ENCODE data around the gene ARHGEF4.
"Not testable (repeated sequence)": the region's sequence is repeated elsewhere in the genome, so short reads cannot be mapped to it uniquely, and the experiment has no call there.

ARHGEF4 gene

DNA sequence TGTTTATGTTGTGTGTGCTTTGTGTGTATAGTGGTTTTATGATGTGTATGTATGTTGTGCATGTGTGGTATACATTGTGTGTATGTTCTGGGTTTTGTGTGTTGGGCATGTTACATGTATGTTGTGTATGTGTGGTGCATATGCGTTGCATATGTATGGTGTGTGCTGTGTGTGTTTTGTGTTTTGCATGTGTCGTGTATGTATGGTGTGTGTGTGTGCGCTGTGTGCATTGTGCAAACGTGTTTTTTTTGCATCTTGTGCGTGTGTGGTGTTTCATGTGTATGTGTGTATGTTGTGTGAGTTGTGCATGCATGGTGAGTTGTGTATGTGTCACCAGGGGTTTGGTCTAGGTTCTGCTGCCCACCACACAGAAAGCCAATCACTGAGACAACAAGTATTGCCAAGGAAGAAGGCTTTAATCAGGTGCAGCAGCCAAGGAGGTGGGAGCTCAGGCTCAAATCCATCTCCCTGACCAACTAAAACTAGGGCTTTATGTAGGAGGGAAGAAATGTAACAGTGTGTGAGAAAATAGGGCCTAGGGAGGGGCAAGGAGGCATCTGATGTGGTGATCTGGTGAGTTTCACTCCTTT lies 140.8 kb downstream of the ARHGEF4 start:
- no peak for DNase-seq (ENCODE audit: low read depth)

DNA sequence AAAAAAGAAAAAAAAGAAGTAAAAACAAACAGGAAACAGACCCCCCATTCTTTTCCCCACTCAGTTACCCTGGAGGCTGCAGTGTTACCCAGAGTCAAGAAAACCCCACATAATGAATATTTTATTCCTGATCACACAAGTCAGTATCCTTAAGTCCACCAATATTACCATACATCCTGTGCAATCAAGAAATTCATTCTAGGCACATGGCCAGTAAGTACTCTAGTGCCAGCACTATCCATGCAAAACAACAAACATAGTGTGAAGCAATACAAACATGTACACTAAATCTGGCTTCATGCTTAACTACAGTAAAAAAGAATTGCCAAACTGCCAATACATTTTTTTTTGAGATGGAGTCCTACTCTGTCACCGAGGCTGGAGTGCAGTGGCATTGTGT lies 145.0 kb downstream of the ARHGEF4 start:
- no peak for DNase-seq (ENCODE audit: low read depth)

DNA sequence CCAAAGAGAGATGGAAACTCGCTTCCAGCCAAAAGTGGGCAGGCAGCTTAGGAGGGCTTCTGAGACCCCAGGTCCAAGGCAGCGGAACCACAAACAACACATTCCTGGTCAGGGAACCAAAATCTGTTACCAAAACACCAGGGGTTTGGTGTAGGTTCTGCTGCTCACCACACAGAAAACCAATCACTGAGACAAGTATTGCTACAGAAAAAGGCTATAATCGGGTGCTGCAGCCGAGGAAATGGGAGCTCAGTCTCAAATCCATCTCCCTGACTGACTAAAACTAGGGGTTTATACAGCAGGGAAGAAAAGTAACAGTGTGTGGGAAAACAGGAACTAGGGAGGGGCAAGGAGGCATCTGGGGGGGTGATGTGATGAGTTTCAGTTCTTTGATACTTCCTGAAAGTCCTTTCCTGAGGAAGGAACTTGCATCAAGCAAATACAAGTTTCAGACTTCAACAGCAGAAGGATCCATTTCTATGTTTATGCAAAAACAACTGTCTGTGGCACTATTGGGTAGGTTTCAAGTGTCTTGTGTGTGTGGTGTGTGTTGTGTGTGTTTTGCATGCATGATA lies 148.6 kb downstream of the ARHGEF4 start:
- DNase-seq (ENCODE audit: low read depth): no peak

DNA sequence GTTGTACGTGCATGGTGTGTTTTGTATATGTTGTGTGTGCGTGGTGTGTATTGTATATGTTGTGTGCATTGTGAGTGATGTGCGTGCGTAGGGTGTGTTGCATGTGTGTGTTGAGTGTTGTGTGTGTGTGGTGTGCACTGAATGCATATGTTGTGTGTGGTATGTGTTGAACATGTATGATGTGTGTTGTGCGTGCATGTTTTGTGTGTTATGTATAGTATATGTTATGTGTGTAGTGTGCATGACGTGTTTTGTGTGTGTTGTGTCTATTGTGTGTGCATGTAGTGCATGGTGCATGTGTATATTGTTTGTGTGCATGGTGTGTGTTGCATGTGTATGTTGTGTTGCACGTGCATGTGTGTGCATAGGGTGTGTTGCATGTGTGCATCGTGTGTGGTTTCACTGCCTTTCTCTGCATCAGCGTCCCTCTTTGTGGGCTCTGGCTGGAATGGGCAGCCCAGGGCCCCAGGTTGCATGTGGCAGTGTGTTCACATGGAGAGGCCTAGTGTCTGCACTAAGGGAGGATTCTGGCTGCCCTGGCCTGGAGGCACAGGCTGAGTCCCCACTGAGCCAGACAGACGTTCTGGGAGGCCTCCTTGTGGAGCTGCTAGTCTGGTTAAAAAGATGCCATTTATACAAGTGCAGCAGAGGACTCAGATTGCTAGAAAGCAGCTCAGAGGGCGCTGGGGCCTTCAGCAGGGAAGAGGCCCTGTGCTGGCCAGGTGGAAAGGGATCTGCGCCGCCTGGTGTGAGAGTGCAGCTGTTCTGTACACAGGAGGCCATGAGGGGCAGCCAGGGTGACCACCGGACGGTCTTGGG lies 149.3 kb downstream of the ARHGEF4 start:
- DNase-seq (ENCODE audit: low read depth): no peak

DNA sequence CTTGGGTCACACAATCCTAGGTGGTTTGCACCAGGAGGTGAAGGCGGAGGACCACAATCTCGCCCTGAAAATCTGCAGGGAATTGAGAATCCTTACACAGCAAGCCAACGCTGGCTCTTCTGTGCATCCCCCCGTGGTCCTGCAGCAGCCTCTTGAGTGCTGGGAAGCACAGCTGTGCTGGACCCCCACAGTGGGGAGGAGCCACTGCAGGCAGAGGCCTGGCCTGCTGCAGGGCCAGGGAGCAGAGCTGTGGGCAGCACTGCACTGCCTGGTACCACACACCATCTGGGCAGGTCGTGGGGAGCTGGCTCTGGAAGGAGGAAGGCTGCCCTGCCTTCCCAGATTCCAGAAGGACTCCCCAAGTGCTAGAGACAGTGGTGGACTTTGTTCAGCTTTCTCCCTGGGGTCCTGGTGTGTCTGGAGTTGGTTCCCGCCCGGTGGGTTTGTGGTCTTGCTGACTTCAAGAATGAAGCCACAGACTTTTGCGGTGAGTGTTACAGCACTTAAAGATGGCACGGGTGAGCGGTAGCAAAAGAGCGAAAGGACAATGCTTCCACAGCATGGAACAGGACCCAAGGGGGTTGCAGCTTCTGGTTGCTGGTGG lies 150.3 kb downstream of the ARHGEF4 start:
- no peak for DNase-seq (ENCODE audit: low read depth)

DNA sequence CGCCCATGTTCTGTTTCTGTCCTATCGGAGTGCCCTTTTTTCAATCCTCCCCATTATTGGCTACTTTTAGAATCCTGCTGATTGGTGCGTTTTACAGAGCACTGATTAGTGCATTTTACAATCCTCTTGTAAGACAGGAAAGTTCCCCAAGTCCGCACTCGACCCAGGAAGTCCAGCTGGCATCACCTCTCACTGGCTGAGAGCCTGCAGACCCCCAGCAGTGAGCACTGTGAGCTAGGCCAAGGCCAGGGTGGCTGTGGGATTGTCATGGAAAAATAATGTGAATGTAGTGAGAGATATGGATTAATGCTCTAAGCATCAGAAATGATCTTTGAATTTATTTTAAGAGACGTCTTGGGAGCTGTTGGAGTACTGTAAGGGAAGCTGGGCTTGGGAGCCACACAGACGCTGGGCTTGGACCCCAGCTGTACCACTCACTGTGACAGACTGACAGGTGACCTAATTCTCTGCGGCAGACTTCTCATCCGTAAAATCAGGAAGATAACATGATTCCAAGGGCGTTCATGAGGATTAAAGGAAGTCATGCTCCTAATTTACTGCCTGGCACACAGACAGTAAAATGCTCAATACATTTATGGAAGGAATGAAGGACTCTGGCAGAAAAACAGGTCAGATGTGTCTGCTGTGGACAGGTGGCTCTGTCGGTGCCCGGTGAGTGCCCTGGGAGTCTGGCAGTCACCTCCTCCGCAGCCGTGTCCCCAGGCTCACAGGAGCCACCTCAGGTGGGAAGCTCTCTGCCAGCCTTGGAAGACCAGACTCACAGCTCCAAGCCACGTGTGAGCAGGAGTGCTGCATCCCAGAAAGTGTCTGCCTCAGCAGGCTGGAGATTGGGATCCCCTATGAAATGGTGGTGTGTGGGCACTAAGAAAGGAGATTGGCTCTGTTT lies 151.1 kb downstream of the ARHGEF4 start:
- no peak for DNase-seq (ENCODE audit: low read depth)

DNA sequence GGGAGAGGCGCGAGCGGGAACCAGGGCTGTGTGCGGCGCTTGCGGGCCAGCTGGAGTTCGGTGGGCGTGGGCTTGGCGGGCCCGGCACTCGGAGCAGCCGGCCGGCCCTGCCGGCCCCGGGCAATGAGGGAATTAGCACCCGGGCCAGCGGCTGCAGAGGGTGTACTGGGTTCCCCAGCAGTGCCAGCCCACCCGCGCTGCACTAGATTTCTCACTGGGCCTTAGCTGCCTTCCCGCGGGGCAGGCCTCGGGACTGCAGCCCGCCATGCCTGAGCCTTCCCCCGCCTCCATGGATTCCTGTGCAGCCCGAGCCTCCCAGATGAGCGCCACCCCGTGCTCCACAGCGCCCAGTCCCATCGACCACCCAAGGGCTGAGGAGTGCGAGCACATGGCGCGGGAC lies 154.7 kb downstream of the ARHGEF4 start:
- not testable (repeated sequence) for DNase-seq (ENCODE audit: low read depth)

DNA sequence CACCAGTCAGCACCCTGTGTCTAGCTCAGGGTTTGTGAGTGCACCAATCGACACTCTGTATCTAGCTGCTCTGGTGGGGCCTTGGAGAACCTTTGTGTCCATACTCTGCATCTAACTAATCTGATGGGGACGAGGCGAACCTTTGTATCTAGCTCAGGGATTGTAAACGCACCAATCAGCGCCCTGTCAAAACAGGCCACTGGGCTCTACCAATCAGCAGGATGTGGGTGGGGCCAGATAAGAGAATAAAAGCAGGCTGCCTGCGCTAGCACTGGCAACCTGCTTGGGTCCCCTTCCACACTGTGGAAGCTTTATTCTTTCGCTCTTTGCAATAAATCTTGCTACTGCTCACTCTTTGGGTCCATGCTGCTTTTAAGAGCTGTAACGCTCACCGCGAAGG lies 155.3 kb downstream of the ARHGEF4 start:
- DNase-seq (ENCODE audit: low read depth): not testable (repeated sequence)

DNA sequence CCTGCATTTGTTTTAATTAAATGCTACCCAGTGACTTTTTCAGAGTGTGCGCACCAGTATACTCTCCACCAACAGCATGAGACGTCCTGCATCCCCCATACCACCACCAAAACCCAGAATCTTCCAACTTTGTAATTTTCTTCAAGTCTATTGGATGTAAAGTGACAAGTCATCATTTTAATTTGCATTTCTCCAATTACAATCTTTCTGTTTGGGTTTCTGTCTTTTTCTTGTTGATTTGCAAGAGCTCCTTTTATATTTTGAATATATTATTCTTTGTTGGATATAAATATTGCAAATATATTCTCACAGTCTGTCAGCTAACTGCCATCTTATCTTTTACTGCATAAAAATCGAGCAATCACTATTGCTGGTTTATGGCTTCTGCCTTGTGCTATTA lies 160.0 kb downstream of the ARHGEF4 start:
- DNase-seq (ENCODE audit: low read depth): no peak

DNA sequence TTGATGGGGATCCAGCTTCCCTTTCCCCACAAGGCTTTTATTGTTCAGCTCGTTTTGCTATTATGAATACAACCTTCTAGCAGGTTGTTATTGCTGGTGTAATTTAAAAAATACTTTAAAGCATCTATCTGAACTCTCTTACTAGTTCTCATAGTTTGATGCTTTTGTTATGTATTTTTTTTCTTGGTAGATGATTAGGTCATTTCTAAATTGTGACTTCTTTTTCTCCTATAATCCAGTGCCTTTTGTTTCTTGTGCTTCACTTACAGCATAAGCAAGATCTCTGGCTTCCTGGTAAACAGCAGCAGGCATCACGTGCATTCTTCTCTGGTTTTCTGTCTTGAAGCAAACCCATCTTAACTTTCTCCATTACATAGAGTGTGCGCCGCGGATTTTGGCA lies 160.5 kb downstream of the ARHGEF4 start:
- no peak for DNase-seq (ENCODE audit: low read depth)

DNA sequence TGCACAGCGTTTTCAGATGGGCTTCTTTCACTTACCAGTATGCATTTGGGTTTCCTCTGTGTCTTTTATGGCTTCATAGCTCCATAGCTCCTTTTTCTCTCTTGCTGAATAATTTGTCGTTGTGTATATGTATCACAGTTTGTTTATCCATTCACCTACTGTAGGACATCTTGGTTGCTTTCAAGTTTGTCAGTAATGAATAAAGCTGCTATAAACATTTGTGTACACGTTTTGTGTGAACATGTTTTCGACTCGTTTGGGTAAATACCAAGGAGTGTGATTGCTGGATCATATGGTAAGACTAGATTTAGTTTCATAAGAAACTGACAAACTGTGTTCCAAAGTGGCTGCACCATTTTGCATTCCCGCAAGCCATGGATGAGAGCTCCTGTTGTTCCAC lies 161.8 kb downstream of the ARHGEF4 start:
- no peak for DNase-seq (ENCODE audit: low read depth)

DNA sequence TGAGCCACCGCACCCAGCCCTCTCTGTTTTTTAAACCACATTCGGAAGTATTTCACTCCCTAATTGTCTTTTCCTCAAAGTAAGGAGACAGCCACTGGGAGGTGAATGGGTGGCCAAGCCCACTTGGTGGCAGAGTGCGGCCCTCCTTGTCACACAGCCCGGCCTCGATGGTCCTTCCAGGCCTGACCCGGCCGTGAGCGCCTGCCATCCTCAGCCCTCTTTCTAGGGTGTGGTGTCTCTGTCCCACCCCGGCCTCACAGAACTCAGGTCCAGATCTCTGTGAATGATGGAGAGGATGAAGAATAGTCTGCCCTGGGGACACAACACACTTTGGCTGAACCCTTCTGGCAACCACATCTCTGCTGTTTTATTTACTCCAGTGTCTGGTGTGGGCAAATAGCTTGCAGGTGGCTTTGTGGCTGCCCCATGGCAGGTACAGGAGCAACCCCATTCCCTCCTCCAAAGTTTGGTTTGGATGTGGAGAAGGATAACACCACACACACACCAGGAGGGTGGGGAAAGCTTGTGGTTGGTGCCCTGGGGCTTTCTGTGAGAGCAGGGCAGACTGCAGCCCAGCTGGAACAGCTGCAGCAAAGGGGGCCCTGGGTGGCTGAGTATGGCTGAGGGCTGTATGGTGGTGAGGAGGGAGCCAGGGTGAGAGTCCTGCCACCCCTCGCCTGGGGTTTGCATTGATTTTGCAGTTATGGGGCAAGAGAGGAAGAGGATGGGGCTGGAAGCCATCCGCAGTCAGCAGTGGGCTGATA lies 167.9 kb downstream of the ARHGEF4 start:
- no peak for DNase-seq (ENCODE audit: low read depth)

DNA sequence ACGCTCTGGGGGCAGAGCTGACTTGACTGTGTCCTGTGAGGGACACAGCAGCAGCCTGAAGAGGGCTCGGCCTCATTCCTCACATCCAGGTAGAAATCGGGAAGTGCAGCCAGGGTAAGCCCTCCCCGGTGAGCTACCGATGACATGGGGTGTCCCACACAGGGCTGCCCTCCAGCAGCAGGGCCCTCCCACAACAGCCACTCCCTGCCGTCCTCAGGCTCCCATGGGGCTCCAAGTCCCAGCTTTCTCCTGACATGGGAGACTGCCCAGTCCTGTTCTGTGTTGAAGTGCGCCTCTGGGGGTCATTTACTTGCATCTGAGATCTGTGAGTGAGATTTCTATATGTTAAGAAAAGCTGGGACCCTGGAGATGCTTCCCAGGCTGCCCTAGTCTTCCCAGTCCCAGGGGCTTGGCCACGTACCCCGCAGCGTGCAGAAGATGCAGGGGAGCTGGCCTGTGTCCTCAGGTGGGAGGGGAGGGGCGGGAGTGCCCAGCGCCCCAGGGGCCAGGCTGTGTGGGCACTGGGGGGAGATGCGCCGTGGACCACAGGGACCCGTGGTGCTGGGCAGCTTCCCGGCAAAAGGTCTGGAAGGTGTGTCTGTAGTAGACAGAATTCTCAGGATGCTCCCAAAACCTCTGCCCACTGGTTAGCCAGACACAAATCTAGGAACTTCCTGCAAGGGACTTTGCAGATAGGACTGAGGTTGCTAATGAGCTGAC lies 168.7 kb downstream of the ARHGEF4 start:
- no peak for DNase-seq (ENCODE audit: low read depth)

DNA sequence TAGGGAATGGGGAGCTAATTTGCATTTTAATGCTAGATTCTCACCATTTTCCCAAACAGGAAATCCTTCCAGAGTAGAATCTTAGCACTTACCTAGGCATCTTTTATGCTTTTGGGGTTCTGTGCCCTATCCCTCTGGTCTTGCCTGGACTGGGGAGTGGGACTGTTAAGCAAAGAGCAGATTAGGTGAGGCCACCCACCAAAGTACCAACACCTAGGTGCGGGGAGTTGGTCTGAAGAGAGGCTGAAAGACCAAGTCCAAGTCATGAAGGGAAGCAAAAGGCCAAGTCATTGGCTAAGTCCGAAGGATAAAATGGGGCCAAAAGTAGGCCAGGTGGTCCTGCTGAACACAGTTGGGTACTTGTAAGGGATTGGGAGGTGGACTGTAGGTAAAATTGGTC lies 169.8 kb downstream of the ARHGEF4 start:
- no peak for DNase-seq (ENCODE audit: low read depth)

DNA sequence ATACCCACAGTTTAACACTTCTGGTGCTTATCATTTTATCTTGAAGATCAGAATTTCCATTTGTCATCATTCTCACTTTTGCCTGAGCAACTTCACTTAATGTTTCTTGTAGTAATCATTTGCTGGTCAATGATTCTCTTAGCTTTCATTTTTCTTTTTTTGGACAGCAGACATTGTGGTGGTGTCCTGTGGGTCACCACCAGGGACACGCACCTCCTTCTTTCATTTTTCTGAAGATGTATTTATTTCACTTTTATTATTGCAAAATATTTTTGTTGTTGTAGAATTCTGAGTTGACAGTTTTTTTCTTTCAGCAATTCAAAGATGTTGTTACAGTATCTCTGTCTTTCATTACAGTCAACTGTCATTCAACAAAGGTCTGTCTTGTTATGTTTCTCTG lies 172.3 kb downstream of the ARHGEF4 start:
- DNase-seq (ENCODE audit: low read depth): no peak

DNA sequence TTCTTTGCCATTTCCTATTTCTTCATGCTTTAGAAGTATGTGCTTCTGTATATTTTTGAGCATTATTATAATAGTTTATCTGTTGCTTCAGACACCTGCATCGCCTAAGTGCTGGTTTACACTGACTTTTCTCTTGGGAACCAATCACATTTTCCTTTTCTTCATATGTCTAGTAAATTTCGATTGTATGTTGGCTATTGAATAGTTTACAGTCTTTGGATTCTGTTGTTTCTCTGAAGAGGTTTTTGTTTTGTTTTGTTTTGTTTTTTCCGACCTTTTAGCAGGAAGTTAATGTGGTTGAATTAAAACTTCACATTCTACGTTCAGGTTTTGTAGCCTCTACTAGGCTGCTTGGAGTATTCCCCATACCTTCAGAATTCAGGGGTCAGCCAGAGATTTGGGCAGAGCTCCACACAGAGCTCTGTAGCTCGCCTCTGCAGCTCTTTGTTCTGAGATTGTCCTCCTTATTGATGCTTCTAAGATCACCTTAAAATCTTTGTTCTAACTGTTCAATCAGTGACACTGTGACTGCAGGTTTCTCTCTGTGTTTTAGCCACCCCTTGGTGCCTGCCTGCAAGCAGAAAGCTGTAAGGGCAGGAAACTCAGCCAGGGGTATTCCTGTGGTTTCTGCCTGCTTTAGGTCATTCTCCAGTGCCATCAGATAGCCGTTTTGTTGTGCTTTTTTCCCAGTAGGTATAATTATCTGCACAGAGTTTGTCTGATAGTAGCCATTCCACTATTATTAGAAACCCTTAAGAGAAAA lies 173.2 kb downstream of the ARHGEF4 start:
- no peak for DNase-seq (ENCODE audit: low read depth)

DNA sequence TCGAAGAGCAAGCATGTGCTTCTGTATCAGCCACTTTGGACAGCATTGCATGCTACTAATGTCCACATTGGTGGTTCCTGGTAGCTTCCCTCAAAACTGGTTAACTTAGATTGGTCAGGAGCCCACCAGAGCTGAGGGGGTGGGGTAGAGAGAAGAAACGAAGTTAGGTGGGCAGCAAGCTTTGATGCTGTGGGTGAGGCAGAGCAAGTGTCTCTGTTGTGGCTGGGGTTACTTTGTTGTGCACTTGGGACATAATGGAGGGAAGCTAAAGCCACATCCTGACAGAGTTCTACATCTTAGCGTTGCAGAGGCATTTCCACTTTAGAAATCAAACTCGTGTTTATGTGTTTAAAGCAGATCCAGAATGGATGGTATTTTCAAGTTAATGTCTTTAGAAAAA lies 173.9 kb downstream of the ARHGEF4 start:
- DNase-seq (ENCODE audit: low read depth): no peak

DNA sequence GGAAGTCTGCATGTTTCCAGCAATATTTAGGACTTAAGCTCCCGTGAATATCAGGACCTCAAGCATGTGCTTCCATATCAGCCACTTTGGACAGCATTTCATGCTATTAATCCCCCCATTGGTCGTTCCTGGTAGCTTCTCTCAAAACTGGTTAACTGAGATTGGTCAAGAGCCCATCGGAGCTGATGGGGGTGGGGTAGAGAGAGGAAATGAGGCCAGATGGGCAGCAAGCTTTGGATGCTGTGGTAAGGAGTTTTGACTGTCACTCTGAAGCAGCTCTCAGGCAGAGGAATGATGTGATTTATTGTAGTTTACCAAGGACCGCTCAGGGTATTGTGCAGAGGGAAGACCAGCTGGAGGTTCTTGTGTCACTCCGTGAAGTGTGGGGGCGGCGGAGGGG lies 174.8 kb downstream of the ARHGEF4 start:
- no peak for DNase-seq (ENCODE audit: low read depth)

DNA sequence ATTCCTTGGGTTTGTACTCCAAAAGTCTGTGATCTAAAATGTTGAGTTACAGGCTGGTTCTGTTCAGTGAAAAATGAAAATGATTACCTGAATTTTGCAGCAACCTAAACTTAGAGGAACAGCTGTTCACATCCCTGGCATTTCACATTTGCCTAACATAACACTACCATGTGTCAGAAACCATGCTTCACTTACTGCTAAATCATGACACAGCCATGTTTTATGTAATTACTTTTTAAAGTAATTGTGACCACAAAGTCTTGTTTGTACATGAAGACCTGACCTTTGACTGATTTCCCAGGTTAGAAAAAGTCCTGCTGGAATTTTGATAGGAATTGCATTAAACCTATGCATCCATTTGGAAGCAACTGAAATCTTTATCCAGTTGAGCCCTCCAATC lies 177.4 kb downstream of the ARHGEF4 start:
- no peak for DNase-seq (ENCODE audit: low read depth)

DNA sequence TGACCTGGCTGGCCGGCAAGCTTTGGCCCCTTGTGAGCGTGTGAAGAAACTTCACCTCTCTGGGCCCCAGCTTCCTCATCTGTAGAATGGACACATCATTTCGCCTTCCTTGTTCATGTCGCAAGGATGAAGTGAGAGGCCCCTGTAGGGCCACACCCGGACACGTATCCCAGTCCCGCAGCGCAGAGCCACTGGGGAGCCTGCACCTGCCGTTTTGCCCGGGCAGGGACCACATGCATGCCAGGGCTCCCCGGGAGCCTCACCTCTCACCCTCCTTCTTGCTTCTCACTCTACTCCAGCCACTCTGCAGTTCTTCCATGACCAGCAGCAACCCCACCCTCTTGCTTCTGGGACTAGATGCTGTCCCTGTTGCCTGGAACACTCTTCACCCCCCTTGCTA lies 179.1 kb downstream of the ARHGEF4 start:
- DNase-seq (ENCODE audit: low read depth): no peak
